ENCODE results near the gene C1QTNF6.
A peak's percentile ranks its signal among the peaks of the same experiment; 100 is the strongest.

C1QTNF6 gene

GRCh38 chr22:37162221-37163095, 25.6 kb downstream of the C1QTNF6 start:
- Histone ChIP-seq H3K4me1 (peaks cover 14 to 57% (median 40%) of the 10 kb centered on the region in 10 experiments), H3K4me3 (no peak overlapping the region)
- no peak for TF ChIP-seq Cebpa-rat (IDR thresholded peaks at IDR 0.05)

DNA sequence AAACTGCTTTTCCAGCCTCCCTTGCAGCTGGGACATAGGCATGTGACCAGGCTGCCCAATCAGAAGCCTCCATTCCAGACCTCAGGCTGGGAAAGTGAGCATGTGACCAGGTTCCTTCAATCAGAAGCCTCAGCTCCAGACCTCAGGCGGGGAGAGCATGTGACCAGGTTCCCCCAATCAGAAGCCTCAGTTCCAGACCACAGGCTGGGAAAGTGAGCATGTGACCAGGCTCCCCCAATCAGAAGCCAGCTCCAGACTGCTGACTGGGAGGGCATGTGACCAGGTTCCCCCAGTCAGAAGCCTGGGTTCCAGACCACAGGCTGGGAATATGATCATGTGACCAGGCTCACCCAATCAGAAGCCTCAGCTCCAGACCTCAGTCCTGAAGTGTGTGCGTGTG, 26.6 kb downstream of the C1QTNF6 start:
- no peak overlapping the region for H3K4me2 ChIP-seq
- H3K4me1 ChIP-seq: peaks cover 14 to 54% (median 33%) of the 10 kb centered on the region in 10 experiments

More at GRCh38 chr22:37162221-37163095, 25.6 kb downstream of the C1QTNF6 start:
- Histone ChIP-seq H3K27me3 (no peaks in the 10 kb centered on the region), H3K27ac (peak overlapping the region in 1 of 11 experiments; percentile 14; a peak in 1 of 22 replicates), H3K36me3 (no peaks in the 10 kb centered on the region), H3K4me2 (peak overlapping the region; percentile 11 to 74 (median 47); a peak in 17 of 22 replicates), H4K20me1 (no peaks in the 10 kb centered on the region), H3K9ac (no peak overlapping the region; a peak in 1 of 22 replicates), H3K9me3 (replicated peaks in 1 of 11) (peaks cover 7 to 13% (median 10%) of the 10 kb centered on the region in 11 experiments; a peak in 21 of 22 replicates)

DNA sequence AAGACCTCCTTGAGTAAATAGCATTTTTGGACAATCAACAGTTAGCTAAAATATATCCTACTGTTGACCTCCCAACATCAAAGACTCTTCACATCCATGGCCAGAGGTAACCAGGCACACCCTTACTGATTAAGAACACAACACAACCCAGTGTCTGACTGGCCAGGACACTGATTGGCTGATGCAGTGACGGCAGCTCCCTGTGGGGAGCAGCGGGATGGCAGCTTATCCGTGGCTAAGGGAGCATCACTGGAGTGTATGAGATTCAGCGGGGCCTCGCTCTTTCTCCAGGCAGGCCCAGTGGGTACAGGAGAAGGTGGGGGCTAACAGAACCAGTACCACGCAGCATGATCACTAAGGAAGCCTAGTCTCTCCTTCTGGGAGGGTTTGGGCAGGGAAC, 28.0 kb downstream of the C1QTNF6 start:
- H3K9ac ChIP-seq: no peak overlapping the region
- H3K9me3 ChIP-seq (replicated peaks in 1 of 11): peaks cover 7 to 15% (median 10%) of the 10 kb centered on the region in 11 experiments; a peak in 21 of 22 replicates
- H3K4me2 ChIP-seq: no peak overlapping the region
- no peak for TF ChIP-seq Cebpa-rat (IDR thresholded peaks at IDR 0.05)
- no peaks in the 10 kb centered on the region for H4K20me1 ChIP-seq
- H3K27ac ChIP-seq: no peak overlapping the region
- peaks cover 14 to 53% (median 35%) of the 10 kb centered on the region in 10 experiments for H3K4me1 ChIP-seq
- no peak overlapping the region for H3K4me3 ChIP-seq
- H3K27me3 ChIP-seq: no peaks in the 10 kb centered on the region
- no peaks in the 10 kb centered on the region for H3K36me3 ChIP-seq

More for the DNA sequence above, 26.6 kb downstream of the C1QTNF6 start:
- H4K20me1 ChIP-seq: no peaks in the 10 kb centered on the region
- no peak overlapping the region for H3K9ac ChIP-seq
- peaks cover 7 to 13% (median 10%) of the 10 kb centered on the region in 11 experiments; a peak in 21 of 22 replicates for H3K9me3 ChIP-seq (replicated peaks in 1 of 11)
- H3K4me3 ChIP-seq: no peak overlapping the region
- no peak overlapping the region for H3K27ac ChIP-seq
- H3K36me3 ChIP-seq: no peaks in the 10 kb centered on the region
- no peaks in the 10 kb centered on the region for H3K27me3 ChIP-seq
- no peak for TF ChIP-seq Cebpa-rat (IDR thresholded peaks at IDR 0.05)

GRCh38 chr22:37158963-37159290, 29.1 kb downstream of the C1QTNF6 start:
- peaks cover 12 to 45% (median 29%) of the 10 kb centered on the region in 10 experiments for H3K4me1 ChIP-seq
- no peak overlapping the region for H3K27ac ChIP-seq
- no peak overlapping the region for H3K9ac ChIP-seq
- no peaks in the 10 kb centered on the region for H3K27me3 ChIP-seq
- no peaks in the 10 kb centered on the region for H4K20me1 ChIP-seq
- H3K4me3 ChIP-seq: no peak overlapping the region
- TF ChIP-seq Cebpa-rat (IDR thresholded peaks at IDR 0.05): no peak
- H3K4me2 ChIP-seq: no peak overlapping the region
- H3K9me3 ChIP-seq (replicated peaks in 1 of 11): peaks cover 7 to 18% (median 10%) of the 10 kb centered on the region in 11 experiments; a peak in 21 of 22 replicates
- H3K36me3 ChIP-seq: no peaks in the 10 kb centered on the region

GRCh38 chr22:37157516-37158285, 30.3 kb downstream of the C1QTNF6 start:
- Histone ChIP-seq H3K9me3 (replicated peaks in 1 of 11) (peaks cover 7 to 18% (median 10%) of the 10 kb centered on the region in 11 experiments; a peak in 21 of 22 replicates), H3K27me3 (no peaks in the 10 kb centered on the region), H3K4me3 (no peak overlapping the region), H3K36me3 (no peaks in the 10 kb centered on the region), H3K9ac (no peak overlapping the region; a peak in 1 of 22 replicates), H3K4me2 (peak overlapping the region in 5 of 11 experiments; percentile 7 to 59 (median 29); a peak in 4 of 22 replicates), H4K20me1 (no peaks in the 10 kb centered on the region), H3K4me1 (peaks cover 2 to 33% (median 17%) of the 10 kb centered on the region in 10 experiments; a peak in 18 of 20 replicates), H3K27ac (no peak overlapping the region)
- TF ChIP-seq Cebpa-rat (IDR thresholded peaks at IDR 0.05): no peak

DNA sequence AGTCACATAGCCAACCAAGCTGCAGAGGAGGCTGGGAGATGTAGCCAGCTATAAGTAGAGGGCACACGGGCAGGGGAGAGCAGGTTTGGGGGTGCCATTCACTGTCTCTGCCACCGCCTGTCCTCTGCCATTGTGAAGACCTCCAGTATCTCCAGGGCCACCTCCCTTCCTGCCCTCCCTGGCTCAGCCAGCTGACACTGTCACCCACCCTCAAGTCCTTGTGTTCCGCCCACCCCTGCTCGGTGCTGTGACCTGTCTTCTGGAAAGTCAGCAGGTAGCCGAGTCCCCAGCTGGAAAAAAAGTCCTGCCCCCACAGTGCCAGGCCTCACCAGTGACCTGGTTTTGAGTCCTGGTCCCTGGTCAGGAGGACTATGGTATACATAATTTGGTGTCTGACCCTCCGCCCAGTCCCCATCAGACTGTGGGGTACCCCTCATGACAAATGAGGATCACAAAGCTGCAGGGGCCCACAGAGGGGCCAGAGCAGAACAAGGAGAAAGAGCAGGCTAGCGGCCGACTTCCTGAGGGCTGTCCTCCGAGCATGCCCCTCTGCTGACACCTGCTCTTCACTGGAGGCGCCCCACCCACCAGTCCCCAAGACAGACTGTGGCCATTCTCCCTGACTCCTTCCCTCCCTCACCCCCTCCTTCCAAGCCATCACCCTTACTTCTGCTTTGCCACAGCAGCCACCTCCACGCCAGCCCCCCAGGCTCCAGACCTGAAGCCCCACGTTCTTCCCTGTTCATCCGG, 31.2 kb downstream of the C1QTNF6 start:
- Histone ChIP-seq H3K27ac (no peak overlapping the region), H4K20me1 (no peaks in the 10 kb centered on the region), H3K36me3 (no peaks in the 10 kb centered on the region), H3K4me3 (no peak overlapping the region), H3K4me1 (peaks cover 0 to 26% (median 13%) of the 10 kb centered on the region in 10 experiments; a peak in 17 of 20 replicates), H3K4me2 (no peak overlapping the region), H3K9ac (no peak overlapping the region; a peak in 1 of 22 replicates), H3K27me3 (no peaks in the 10 kb centered on the region), H3K9me3 (replicated peaks in 1 of 11) (peaks cover 7 to 19% (median 10%) of the 10 kb centered on the region in 11 experiments; a peak in 21 of 22 replicates)
- no peak for TF ChIP-seq Cebpa-rat (IDR thresholded peaks at IDR 0.05)

GRCh38 chr22:37155971-37156370, 32.1 kb downstream of the C1QTNF6 start:
- H3K9ac ChIP-seq: no peak overlapping the region
- peak overlapping the region in 9 of 11 experiments; percentile 25 to 60 (median 43); a peak in 8 of 22 replicates for H3K4me2 ChIP-seq
- TF ChIP-seq Cebpa-rat (IDR thresholded peaks at IDR 0.05): no peak
- no peaks in the 10 kb centered on the region for H4K20me1 ChIP-seq
- no peaks in the 10 kb centered on the region for H3K36me3 ChIP-seq
- no peak overlapping the region for H3K4me3 ChIP-seq
- peaks cover 0 to 26% (median 13%) of the 10 kb centered on the region in 10 experiments; a peak in 17 of 20 replicates for H3K4me1 ChIP-seq
- H3K27ac ChIP-seq: no peak overlapping the region; a peak in 1 of 22 replicates
- H3K27me3 ChIP-seq: no peaks in the 10 kb centered on the region
- H3K9me3 ChIP-seq (replicated peaks in 1 of 11): peaks cover 0 to 15% (median 5%) of the 10 kb centered on the region in 11 experiments; a peak in 14 of 22 replicates
